T-helper 2 cell (primary cell): ENCODE results near the gene NAA15.
A peak's percentile ranks its signal among the peaks of the same experiment; 100 is the strongest.
"Not testable (repeated sequence)": the region's sequence is repeated elsewhere in the genome, so short reads cannot be mapped to it uniquely, and the experiment has no call there.

Experiments
- DNase-seq, 5 experiments: peaks; one replicate each; pipeline versions ENCODE4 v3.0.0 to v3.0.0-alpha.2; 2012 to 2022

NAA15 gene

DNA sequence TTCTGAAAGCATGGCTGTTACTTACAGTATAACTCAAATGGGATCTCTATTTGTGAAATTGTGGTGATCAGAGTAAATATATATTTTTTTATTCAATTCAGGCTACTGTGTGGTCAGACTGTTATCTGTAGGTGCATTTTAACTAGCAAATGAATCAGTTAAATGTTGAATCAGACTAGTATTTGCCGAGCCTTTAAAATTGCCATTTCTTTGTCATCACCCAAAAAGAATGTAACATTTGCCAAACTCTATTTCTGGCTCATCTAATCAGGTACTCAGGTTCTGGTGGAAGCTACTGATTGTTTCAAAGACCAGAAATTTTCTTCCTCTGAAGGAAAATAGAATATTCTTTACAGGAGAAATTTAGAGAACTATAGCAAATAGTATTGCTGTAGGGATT lies 1.8 kb upstream of the NAA15 start:
- DNase-seq, result no peak

DNA sequence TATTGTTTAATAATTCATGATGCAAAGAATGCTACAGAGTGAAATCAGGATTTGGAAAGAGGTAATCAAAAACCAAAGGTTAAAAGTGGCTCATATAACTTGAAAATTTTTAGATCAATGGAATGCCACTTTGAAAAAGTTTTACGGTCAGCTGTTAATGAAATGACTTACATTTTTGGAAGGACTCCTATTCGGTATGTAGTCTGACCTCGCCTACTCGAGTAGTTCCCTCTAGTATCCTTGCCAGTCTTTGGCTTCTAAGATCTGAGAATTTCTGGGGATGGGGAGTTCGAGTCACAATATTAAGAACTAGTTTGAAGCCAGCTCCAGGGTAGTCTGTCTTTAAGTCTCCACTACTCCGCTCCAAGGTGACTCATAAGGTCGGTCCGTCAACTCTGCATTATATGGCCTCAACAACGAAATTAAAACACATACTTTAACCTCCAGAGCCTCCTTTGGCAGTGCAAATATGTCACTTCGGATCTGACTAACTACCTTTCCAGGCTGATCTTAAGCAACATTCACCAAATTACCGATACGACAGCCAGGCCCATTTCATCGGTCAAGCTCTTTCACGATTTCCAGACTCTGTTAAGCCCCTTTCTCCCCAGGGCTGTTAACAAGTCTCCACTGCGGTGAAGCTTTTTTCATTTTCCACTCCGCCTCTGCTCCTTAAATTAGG lies 733 bp upstream of the NAA15 start:
- peak in 1 of 5 experiments; percentile 61 for DNase-seq

DNA sequence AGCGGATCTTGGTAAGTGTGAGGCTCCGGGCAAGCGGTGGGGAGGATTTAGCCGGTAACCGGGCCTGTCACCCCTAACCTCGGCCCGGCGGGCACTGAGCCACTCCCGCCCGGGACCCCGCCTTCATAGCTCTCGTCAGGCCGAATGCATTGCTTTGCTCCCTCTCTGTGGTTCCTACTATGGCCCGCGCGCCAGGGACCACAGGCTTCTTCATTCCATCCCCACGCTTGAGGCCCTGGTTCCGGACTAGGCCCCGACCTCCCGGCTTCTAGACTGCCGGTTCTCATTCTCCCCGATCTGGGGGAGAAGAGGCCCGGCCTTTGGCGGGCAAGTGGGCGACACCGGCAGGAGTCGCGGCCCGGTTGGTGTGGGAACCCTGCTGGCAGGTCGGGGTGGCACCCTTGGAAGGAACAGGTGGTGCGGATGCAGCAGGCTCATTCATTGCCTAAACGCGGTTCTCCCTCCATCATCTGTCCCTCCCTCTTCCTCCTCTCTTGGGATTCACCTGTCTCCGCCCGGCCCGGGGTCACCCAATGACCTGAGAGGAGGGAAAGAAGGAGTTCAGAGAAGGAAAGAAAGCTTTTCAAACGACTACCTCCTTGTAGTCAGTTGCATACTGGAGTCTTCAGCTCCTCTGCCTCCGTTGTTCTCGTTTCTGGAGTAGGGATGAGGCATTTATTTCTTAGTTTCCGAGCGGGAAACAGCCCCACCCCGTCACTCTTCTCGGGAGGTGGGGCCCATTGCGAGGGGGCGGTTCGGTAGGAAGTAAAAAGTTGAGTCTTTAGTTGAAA lies 711 bp downstream of the NAA15 start, which contains the start of gene NDUFC1:
TSS of gene NDUFC1 (minus strand) at position 657 of the 791 bp plus-strand sequence. CDS start 6,679 bp downstream, outside the sequence.
- peak; percentile 41 to 78 (median 65) for DNase-seq

DNA sequence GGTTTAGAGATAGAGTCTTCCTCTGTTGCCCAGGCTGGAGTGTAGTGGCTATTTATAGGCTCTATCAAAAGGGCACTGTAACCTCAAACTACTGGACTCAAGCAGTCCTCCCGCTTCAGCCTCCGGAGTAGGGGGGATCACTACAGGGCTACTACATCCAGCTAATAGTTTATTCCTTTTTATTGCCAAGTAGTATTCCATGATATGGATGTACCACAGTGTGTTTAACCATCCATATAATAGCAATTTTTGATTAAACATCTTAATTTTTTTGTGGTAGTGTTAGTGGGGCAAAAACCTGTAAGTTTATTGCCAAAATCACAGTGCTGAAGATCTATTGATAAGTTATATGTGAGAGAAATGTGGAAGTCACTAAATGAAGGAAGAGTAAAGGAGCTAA lies 3.6 kb downstream of the NAA15 start:
- DNase-seq, result no peak

DNA sequence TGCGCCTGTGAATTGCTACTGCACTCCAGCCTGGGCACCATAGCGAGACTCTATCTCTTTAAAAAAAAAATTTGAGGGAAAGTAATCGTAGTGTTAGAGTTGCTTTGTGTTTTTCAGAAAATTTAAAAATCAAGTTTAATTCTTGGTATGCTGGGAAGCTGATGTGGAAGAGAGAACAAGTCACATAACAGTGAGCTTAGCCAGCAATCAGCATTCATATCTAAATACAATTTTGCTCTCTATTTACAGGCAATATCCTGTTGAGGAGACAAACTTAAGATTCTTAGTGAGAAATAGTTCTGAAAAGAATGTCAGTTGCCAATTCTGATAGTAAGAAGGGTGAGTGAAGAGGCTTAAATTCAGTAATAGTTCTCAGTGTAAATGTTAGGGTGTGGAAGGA lies 10.6 kb downstream of the NAA15 start:
- no peak for DNase-seq

DNA sequence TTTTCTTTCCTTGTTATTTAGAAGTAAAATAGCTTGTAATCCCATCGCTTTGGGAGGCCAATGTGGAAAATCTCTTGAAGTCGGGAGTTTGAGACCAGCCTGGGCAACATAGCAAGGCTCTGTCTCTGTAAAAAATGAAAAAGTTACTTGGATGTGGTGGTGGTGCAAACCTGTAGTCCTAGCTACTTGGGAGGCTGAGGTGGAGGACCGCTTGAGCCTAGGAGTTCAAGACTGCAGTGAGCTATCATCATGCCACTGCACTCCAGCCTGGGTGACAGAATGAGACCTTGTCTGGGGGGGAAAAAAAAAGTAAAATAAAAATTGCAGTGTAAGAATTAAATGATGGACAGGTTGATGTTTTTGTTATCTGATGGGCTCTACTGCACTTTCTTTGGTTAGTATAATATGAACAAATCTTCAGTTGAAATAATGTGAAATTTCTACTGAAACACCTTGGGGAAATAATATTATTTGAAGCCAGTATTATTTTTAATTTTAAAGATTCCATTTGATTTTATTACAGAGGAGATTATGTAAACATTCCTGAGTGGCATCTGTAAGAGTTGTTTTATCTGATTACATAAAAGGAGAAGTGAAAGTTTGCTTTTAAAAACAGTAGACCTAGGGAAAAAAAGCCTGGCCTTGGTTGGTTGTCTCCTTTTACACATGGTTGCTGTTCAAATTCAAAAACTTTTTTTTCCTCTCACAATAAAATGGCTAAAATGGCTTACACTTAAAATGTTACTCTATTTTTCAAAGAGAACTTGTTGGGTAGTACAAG lies 11.4 kb downstream of the NAA15 start:
- DNase-seq, result no peak

DNA sequence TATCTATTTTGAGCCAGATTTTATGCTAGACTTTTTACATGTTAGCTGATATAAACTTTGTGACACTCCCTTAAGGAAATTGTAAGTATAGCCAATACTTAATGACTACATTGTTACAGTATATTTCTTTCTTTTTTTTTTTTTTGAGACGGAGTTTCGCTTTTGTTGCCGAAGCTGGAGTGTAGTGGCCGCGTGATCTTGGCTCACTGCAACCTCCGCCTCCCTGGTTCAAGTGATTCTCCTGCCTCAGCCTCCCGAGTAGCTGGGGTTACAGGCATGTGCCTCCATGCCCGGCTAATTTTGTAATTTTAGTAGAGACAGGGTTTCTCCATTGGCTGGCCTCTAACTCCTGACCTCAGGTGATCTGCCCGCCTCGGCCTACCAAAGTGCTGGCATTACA lies 12.1 kb downstream of the NAA15 start:
- peak in 1 of 5 experiments; percentile 27 for DNase-seq

DNA sequence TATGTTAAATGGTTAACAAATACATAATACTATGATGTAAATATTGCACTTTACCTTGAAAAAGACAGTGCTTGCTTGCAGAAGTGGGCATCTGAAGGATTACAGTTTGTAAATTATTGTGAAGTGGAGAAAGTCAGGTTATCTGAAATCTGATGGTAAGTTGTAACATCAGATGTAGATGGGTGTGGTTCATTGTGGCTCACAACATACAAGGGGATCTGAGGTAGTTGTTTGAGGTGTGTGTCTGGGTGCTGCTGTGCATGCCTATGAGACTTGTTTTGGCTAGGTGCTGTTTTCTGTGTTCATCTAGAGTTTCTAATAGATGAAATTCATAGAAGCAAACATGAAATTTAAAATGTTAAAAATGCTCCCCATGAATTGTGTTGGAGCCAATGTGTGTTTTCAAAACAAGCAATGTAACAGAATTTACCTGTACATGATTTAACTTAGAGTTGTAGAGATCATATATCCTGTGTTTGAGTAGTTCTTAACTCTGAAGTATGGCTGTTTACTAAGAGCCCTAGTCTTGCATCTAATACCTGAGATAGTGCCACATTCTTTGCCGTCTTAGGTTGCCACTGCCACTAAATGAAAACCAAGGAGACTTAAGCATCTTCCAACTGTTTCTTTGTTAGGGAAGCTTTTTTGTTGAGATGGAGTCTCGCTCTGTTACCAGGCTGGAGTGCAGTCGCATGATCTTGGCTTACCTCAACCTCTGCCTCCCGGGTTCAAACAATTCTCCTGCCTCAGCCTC lies 12.9 kb downstream of the NAA15 start:
- DNase-seq, result peak in 1 of 5 experiments; percentile 84

DNA sequence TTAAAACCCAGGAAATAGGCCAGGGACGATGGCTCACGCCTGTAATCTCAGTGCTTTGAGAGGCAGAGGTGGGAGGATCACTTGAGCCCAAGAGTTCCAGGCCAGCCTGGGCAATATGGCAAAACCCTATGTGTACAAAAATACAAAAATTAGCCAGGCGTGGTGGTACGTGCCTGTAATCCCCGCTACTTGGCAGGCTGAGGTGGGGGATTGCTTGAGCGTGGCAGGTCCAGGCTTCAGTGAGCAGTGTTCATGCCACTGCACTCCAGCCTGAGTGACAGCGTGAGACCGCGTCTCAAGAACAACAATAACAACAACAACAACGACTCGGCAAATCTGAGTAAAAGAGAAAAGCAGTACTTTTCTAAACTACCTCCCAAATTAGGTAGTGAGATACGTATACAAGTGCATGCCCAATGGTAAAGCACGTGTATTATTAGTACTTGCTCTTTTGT lies 13.9 kb downstream of the NAA15 start:
- peak in 1 of 5 experiments; percentile 21 for DNase-seq

DNA sequence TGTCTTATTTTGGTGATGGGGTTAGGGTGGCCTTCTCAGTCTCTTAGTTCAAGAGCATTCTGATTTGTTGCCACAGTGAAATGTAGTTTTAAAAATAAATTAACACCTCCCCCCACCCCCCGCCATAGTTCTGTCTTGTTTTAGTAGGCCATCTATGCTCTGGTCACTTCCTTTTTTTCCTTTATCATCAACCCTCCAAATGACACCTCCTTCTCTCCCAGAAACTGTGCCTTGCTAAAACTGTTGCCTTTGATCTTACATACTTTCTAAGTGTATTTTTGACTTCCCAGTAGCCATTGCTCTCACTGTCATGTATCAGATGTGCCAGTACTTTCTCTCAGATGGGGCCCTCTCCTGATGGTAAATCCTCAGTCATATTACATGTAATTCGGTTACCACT lies 15.4 kb downstream of the NAA15 start:
- DNase-seq, result no peak

DNA sequence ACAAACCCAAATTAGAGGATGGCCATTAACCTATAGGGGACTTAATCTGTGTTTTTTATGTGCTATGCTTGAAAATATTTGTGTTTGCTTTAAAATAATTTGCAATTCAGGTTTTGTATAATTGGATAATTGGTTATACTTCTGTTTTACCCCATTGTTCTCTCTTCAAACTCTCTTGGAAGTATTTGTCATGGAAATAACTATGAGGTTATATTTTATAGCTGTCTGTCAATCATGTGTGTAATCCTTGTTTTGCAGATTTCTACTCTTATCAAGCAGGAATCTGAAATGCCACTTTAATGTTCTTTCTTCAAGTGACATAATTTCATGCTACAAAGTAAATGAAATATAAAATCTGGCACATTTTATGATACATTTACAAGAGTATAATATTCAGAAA lies 16.3 kb downstream of the NAA15 start:
- no peak for DNase-seq

DNA sequence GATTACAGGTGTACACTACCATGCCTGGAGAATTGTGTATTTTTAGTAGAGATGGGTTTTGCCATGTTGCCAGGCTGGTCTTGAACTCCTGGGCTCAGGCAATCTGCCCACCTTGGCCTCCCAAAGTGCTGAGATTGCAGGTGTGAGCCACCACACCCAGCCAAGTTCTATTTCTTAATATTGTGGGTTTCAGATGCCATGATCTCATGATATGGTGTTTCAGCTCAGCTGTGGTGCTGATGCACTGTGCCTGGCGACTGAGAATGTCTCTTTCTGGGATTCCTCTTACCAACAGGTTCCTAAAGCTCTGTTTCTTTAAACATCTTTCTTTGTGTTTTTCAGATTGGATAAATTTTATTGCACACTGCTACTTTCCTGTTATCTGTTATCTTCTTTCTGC lies 18.3 kb downstream of the NAA15 start:
- no peak for DNase-seq

DNA sequence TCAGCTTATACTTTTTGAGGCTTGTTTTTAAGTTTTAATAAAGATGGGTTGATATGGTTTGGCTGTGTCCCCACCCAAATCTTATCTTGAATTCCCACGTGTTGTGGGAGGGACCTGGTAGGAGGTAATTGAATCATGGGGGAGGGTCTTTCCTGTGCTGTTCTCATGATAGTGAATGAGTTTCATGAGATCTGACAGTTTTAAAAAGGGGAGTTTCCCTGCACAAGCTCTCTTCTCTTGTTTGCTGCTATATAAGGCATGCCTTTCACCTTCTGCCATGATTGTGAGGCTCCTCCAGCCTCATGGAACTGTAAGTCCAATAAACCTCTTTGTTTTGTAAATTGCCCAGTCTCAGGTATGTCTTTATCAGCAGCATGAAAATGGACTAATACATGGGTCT lies 20.8 kb downstream of the NAA15 start:
- DNase-seq, result not testable (repeated sequence)

DNA sequence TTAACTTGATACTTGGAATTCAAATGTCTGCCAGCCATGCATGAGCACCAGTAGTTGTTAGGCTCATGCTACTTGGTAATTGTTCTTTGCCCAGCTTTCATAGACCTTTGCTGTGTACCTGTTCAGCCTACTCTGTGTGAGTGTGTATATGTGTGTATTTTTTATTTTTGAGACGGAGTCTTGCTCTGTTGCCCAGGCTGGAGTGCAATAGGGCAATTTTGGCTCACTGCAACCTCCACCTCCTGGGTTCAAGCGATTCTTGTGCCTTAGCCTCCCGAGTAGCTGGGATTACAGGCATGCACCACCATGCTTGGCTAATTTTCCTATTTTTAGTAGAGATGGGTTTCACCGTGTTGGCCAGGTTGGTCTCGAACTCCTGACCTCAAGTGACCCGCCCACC lies 21.2 kb downstream of the NAA15 start:
- not testable (repeated sequence) for DNase-seq

DNA sequence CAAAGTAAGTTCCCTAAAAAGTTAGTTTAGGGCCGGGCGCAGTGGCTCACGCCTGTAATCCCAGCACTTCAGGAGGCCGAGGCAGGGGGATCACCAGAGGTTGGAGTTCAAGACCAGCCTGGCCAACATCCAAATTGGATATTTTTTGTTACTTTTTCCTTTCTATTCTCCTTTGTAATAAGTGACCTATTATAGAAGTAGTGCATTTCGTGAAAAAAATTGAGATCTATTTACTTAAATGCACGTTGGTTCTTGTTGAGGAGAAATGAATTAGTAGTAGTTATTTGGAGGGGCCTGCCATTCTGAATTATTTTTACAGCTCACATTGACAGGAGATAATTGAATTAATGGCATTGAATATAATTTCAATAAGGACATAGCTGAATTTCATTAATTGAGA lies 23.3 kb downstream of the NAA15 start:
- DNase-seq, result no peak

DNA sequence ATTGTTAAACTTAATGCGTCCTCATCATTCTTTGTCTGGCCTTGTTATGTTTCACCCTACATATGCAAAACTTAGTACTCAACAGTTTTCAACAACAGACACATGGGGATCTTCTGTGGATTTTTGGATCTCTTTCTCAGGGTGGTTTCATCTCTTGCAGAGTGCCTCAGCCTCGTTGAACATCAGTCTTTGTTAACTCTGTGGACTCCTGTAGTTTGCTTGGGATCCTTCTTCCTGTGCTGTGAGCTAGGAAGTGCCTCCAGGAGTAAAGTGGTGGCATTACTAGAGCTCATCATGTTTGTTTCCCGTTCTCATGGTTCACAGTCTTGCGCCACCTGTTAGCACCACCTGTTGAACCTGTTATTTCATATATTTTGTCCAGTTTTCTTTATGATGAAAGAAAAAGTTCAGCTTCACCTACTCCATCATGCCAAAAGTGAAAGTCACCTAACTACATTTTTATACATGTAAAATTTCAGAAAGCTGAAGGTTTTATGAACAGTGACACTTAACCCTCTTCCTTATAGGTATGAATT lies 28.4 kb downstream of the NAA15 start:
- no peak for DNase-seq

DNA sequence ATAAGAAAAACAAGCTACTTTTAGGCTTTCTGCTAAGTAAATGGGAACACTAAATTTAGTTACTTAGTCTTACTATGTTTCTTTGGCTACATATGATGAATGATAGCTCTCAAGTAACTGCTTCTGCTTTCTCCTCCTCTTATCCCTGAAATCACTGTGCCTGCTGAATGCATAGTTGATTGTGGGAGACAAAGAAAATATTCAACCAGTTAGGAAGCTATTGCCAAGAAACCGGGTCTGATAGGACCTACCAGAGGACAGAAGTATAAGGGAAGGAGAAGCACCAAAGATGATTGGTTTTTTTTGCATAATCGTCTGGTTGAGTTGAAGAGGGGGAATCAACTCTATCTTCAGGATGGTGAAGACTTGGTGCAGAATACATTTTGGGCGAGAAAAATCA lies 29.0 kb downstream of the NAA15 start:
- no peak for DNase-seq

DNA sequence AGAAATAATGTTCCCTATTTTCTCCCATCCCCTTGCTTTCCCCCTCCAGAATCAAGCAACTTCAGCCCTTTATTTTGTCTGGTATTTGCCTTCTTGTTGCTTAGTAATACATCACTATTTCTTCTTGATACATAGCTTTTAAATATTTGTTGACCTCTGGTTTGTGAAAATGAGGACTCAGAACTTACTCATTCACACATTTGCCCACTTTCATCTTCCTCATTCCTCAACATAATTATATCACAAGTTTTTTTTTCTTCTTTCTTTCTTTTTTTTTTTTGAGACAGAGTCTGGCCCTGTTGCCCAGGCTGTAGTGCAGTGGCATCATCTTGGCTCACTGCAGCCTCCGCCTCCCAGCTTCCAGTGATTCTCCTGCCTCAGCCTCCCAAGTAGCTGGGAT lies 29.9 kb downstream of the NAA15 start:
- no peak for DNase-seq

DNA sequence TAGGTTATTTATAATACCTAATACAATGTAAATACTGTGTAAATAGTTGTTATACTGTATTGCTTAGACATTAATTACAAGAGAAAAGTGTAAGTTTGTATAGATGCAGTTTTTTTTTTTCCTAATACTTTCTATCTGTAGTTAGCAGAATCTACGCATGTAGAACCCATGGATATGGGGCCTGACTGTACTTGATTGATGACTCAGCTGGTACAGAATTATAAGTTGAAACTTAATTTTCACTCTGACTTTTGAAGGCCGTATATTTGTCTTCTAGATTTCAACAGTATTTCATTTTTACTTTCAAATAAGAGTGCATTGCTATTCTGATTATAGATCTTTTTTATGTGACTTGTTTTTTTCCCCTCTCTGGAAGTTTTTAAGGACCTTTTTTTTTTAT lies 31.7 kb downstream of the NAA15 start:
- DNase-seq, result peak in 1 of 5 experiments; percentile 11

DNA sequence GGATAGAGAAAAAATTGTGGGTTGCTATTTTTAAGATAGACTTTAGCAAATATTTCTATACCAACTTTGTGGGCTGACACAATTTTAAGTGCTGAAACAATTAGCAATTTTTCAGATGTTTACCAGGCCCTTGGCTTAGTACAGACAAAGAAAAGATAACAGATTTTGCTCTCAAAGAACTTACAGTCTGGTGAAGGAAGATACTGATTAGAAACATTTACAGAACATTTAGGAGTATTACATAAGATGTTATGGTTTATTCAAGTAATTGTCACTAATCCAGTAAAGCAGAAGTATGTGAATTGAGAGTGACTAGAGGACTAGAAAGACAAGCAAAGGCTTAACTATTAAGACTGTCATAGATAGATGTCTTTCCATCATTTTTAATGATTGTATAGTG lies 36.3 kb downstream of the NAA15 start:
- DNase-seq, result no peak

DNA sequence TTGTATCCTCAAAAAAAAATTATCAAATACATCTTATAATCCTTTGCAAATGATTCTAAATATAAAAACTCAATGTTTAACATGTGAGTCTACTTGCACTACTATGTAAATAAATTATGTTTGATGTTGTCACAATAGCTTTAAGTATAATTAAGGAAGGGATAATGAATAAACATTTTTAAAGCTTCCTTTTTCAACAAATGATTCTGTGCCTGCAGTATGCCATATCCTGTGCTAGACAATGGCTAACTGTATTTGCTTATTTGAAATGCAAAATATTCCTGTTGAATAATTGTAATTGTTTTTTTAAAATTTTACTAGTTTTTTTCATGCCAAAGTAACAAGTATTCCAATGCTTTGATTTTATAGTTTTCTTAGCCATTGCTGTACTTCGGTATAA lies 60.0 kb downstream of the NAA15 start:
- no peak for DNase-seq

DNA sequence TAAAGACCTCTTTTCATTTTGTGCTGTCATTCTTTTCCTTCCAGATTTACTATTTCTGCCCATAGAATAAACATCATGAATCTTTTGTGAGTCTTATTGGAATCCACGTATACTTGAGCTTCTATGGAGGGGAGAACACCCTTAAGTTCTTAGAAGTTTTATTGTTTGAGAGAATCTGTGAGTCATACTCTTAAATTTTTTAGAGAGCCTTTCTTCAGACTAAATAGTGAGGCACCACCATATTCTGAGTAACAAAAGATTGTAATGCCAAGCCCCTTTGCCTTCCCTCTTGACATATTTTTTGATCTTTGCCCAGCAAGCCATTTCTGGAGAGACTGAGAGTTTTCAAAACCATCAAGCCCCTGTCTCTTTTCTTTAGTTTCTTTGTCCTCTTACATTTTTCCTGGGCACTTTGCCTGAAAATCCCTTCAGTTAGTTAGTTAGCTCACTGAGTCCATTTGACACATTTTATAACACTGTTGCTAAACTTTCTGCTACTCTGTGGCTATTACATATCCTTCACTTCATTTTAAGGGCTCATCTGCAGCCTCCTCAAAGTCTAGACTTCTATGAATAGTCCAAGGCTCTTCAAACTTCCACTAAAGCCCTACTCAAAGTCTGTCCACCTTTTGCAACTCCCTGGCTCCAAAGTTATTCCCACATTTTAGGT lies 66.3 kb downstream of the NAA15 start:
- no peak for DNase-seq
